RWPE1 (cell line): ENCODE data around the gene AP5S1.
A peak's percentile ranks its signal among the peaks of the same experiment; 100 is the strongest.

Experiments used
- CTCF ChIA-PET: fragments of 350-600 bp; sonication (Branson Sonifier 250); formaldehyde crosslinking; extraction: SDS; loops from one replicate; lab custom pipeline; 2021; lab: Yijun Ruan, JAX
- POLR2A ChIA-PET: fragments of 400-600 bp; formaldehyde crosslinking; extraction: SDS; loops from one replicate; lab custom pipeline; 2020; ENCODE audit warnings: antibody characterized with exemption; ENCODE audit not compliant: low non-redundant PET; lab: Yijun Ruan, JAX
- DNase-seq: peaks from one replicate; pipeline ENCODE4 v3.0.0; 2012; ENCODE audit warnings: low spot score
- H3K27ac ChIP-seq: fragments of 450-650 bp; 2 replicates; pipeline ENCODE4 v1.5.1; 2017
- CTCF ChIP-seq: fragments of 450-650 bp; conservative IDR thresholded peaks from 2 replicates; pipeline ENCODE4 v1.5.1; 2017; ENCODE audit warnings: low read depth, mild to moderate bottlenecking

Gene AP5S1

GRCh38 chr20:3778976-3779375, 41.4 kb upstream of the AP5S1 start:
- POLR2A ChIA-PET: interaction anchor here (0.6 kb wide), 1 partner anchor 36 kb away, joined by 4 read pairs; no protein-coding TSS in a partner anchor
- no peak overlapping the region for H3K27ac ChIP-seq
- CTCF ChIA-PET: interaction anchor here (0.5 to 3.4 kb wide), 6 partner anchors 10 to 237 kb away, joined by 3 to 18 read pairs (median 5); partner anchors contain the start of gene AP5S1
- no peak for DNase-seq
- no peak for TF ChIP-seq CTCF

GRCh38 chr20:3781153-3781910, 39.0 kb upstream of the AP5S1 start, which contains the start of gene SPEF1:
Gene SPEF1, minus strand, starts transcription at chr20:3781448. Its CDS starts 161 bp downstream, at chr20:3781287.
- POLR2A ChIA-PET: interaction anchor here (0.5 to 0.8 kb wide), 3 partner anchors 13 to 844 kb away, joined by 3 to 5 read pairs (median 3); partner anchors contain the start of gene ADISSP
- DNase-seq: peak; percentile 98
- H3K27ac ChIP-seq: peak within 1 kb of the TSS; percentile 83
- peak; percentile 81 for TF ChIP-seq CTCF
- CTCF ChIA-PET: interaction anchor here (0.8 to 1.3 kb wide), 3 partner anchors 10 to 39 kb away, joined by 3 to 9 read pairs (median 4); partner anchors contain the start of genes ADISSP and AP5S1

DNA sequence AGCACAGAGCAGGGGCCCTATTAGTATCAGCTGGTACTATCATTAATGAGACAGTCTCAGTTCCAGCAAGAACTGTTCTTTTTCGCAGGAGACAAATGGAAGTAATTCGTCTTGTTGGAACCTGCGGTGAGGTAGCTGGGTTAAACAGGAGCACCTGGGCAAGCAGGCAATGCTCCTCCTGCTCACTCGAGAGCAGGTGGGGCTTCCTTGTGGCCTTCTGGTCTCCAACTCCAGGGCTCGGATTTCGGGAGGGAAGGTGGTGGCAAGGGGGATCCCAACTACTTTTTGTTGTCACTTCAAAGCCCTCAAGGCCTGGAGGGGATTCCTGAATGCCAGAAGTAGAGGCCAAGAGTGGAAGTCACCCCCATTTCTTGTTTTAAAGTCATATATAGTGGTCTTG, 37.8 kb upstream of the AP5S1 start:
- no peak for TF ChIP-seq CTCF
- CTCF ChIA-PET: interaction anchor here (0.5 kb wide), 1 partner anchor 79 kb away, joined by 4 read pairs; no protein-coding TSS in a partner anchor
- POLR2A ChIA-PET: no interaction called here
- DNase-seq: no peak
- peak overlapping the region; percentile 83 for H3K27ac ChIP-seq

- ChIA-PET POLR2A (no interaction called here), CTCF (interaction anchor here (1.1 kb wide), 1 partner anchor 73 kb away, joined by 4 read pairs; no protein-coding TSS in a partner anchor)
- no peak for DNase-seq
- TF ChIP-seq CTCF: no peak
- peak overlapping the region; percentile 83 for H3K27ac ChIP-seq
These were observed 37.3 kb upstream of the AP5S1 start for GRCh38 chr20:3783068-3783489.

- TF ChIP-seq CTCF: no peak
- CTCF ChIA-PET: interaction anchor here (0.5 to 1.2 kb wide), 4 partner anchors 27 to 958 kb away, joined by 3 to 4 read pairs (median 4); no protein-coding TSS in a partner anchor
- POLR2A ChIA-PET: no interaction called here
- H3K27ac ChIP-seq: peak overlapping the region; percentile 83
- no peak for DNase-seq
These were observed 36.7 kb upstream of the AP5S1 start for GRCh38 chr20:3783511-3784195.
